Neural cell (in vitro differentiated cells): ENCODE data around the gene AIMP1. TPM values are rescaled to one million over a fixed set of nuclear protein-coding genes. Genes with fewer than 3 reads are reported as not detected.

Experiments used
- H2AFZ ChIP-seq: fragments of 200-600, 300-800 bp; sonication (generic), shearing (Covaris generic); 2 replicates; pipeline ENCODE4 v1.6.0; 2014; ENCODE audit warnings: low read depth, mild to moderate bottlenecking, antibody characterized with exemption, low read length, moderate library complexity
- H3F3A ChIP-seq: fragments of 200-600 bp; shearing (Covaris generic); 2 replicates; pipeline ENCODE4 v1.6.1; 2016; ENCODE audit warnings: mild to moderate bottlenecking, moderate library complexity, mixed read lengths, antibody characterized with exemption, low read length; ENCODE audit not compliant: insufficient read depth, poor library complexity, severe bottlenecking
- H3K27ac ChIP-seq: fragments of 200-600, 300-800 bp; sonication (generic), shearing (Covaris generic); 2 replicates; pipeline ENCODE4 v1.5.1; 2014; ENCODE audit warnings: mild to moderate bottlenecking, low read length, moderate library complexity
- H3K27me3 ChIP-seq: fragments of 300-800, 200-600 bp; sonication (generic), shearing (Covaris generic); 2 replicates; pipeline ENCODE4 v1.6.0; 2014; ENCODE audit warnings: mild to moderate bottlenecking, low read depth, low read length, moderate library complexity; ENCODE audit not compliant: insufficient read depth
- H3K36me3 ChIP-seq: fragments of 300-800, 200-600 bp; sonication (generic), shearing (Covaris generic); 2 replicates; pipeline ENCODE4 v1.5.1; 2014; ENCODE audit warnings: mild to moderate bottlenecking, antibody characterized with exemption, low read length, moderate library complexity; ENCODE audit not compliant: insufficient read depth
- H3K4me2 ChIP-seq: fragments of 300-800, 200-600 bp; sonication (generic), shearing (Covaris generic); 2 replicates; pipeline ENCODE4 v1.6.0; 2014; ENCODE audit warnings: mild to moderate bottlenecking, low read length
- H3K4me3 ChIP-seq: fragments of 300-800, 200-600 bp; sonication (generic), shearing (Covaris generic); 2 replicates; pipeline ENCODE4 v1.5.1; 2014; ENCODE audit warnings: mild to moderate bottlenecking, low read length, moderate library complexity
- H3K79me2 ChIP-seq: fragments of 200-600 bp; shearing (Covaris generic); replicated peaks from 2 replicates; pipeline ENCODE4 v1.6.0; 2014; ENCODE audit warnings: mild to moderate bottlenecking, low read length, moderate library complexity; ENCODE audit not compliant: insufficient read depth
- H3K9ac ChIP-seq: fragments of 300-800, 200-600 bp; sonication (generic), shearing (Covaris generic); 2 replicates; pipeline ENCODE4 v1.6.1; 2016; ENCODE audit warnings: mild to moderate bottlenecking, low read length, mixed read lengths
- H3K9me2 ChIP-seq: fragments of 200-600 bp; shearing (Covaris generic); 2 replicates; pipeline ENCODE4 v1.6.1; 2016; ENCODE audit warnings: mild to moderate bottlenecking, low read length, mixed read lengths; ENCODE audit not compliant: insufficient read depth
- H3K9me3 ChIP-seq: fragments of 200-600, 300-800 bp; sonication (generic), shearing (Covaris generic); 2 replicates; pipeline ENCODE4 v1.6.1; 2016; ENCODE audit warnings: mild to moderate bottlenecking, mixed run types, low read length, moderate library complexity, mixed read lengths
- H4K20me1 ChIP-seq: fragments of 200-600 bp; shearing (Covaris generic); 2 replicates; pipeline ENCODE4 v1.6.1; 2016; ENCODE audit warnings: mild to moderate bottlenecking, mixed run types; ENCODE audit not compliant: insufficient read depth
- CTCF ChIP-seq: fragments of 450-650 bp; IDR thresholded peaks from 2 replicates; pipeline ENCODE4 v1.5.1; 2014; ENCODE audit warnings: antibody characterized with exemption, mild to moderate bottlenecking, moderate library complexity; ENCODE audit not compliant: poor library complexity, severe bottlenecking
- EP300 ChIP-seq: fragments of 450-650 bp; conservative IDR thresholded peaks from 2 replicates; pipeline ENCODE4 v1.6.1; 2014; ENCODE audit warnings: antibody characterized with exemption, mild to moderate bottlenecking, moderate library complexity; ENCODE audit not compliant: poor library complexity, severe bottlenecking
- EZH2 ChIP-seq: fragments of 200-600, 300-800 bp; shearing (Covaris generic), sonication (generic); IDR thresholded peaks from 2 replicates; pipeline ENCODE4 v1.6.1; 2014; ENCODE audit warnings: antibody characterized with exemption, low read length, borderline replicate concordance, mild to moderate bottlenecking; ENCODE audit not compliant: insufficient read depth, poor library complexity, severe bottlenecking
- MXI1 ChIP-seq: fragments of 450-650 bp; conservative IDR thresholded peaks from 2 replicates; pipeline ENCODE4 v1.6.1; 2014; ENCODE audit warnings: antibody characterized with exemption, mild to moderate bottlenecking; ENCODE audit not compliant: poor library complexity, severe bottlenecking
- POLR2AphosphoS5 ChIP-seq: IDR thresholded peaks from 2 replicates; pipeline ENCODE4 v1.6.1; 2012
- RAD21 ChIP-seq: fragments of 450-650 bp; conservative IDR thresholded peaks from 2 replicates; pipeline ENCODE4 v1.6.1; 2014; ENCODE audit warnings: antibody characterized with exemption, mild to moderate bottlenecking, moderate library complexity
- REST ChIP-seq: IDR thresholded peaks from 2 replicates; pipeline ENCODE4 v1.6.1; 2012; ENCODE audit warnings: borderline replicate concordance
- SMC3 ChIP-seq: fragments of 450-650 bp; conservative IDR thresholded peaks from 2 replicates; pipeline ENCODE4 v1.6.1; 2014; ENCODE audit warnings: antibody characterized with exemption, mild to moderate bottlenecking, moderate library complexity; ENCODE audit not compliant: poor library complexity
- TAF1 ChIP-seq: IDR thresholded peaks from 2 replicates; pipeline ENCODE4 v1.6.1; 2012; ENCODE audit warnings: low read depth
- polyA plus RNA-seq: library from polyadenylated mRNA; depleted of rRNA; stranded (reverse); fragments of >200 nt; gene quantifications from 2 replicates; pipeline ENCODE4 v1.2.3, GENCODE V29; 2014

AIMP1 gene
- polyA plus RNA-seq, 1 donor from 2014 or later: 46.5 TPM

- H4K20me1 ChIP-seq: no peaks in the 10 kb centered on the region
- H3K9me2 ChIP-seq: no peaks in the 10 kb centered on the region
- no peak overlapping the region for H3K27ac ChIP-seq
- no peak overlapping the region for H3K9ac ChIP-seq
- no peaks in the 10 kb centered on the region for H3K79me2 ChIP-seq
- no peak overlapping the region for H3K4me2 ChIP-seq
- TF ChIP-seq CTCF (no peak), TAF1 (no peak), RAD21 (no peak), EZH2 (no peak), REST (no peak), MXI1 (no peak), POLR2AphosphoS5 (no peak), SMC3 (no peak), EP300 (no peak)
- H2AFZ ChIP-seq: peak overlapping the region; percentile 3
- H3K36me3 ChIP-seq: no peaks in the 10 kb centered on the region
- H3K4me3 ChIP-seq: no peak overlapping the region
- no peaks in the 10 kb centered on the region for H3F3A ChIP-seq
- H3K9me3 ChIP-seq: no peaks in the 10 kb centered on the region
- H3K27me3 ChIP-seq: no peaks in the 10 kb centered on the region
Observed at GRCh38 chr4:106364282-106364681, 47.9 kb downstream of the AIMP1 start.

- Histone ChIP-seq H3K4me2 (no peak overlapping the region), H3K36me3 (no peaks in the 10 kb centered on the region), H3K27ac (no peak overlapping the region), H3K4me3 (no peak overlapping the region), H3K27me3 (no peaks in the 10 kb centered on the region), H3F3A (no peaks in the 10 kb centered on the region), H3K79me2 (no peaks in the 10 kb centered on the region), H2AFZ (no peak overlapping the region), H4K20me1 (no peaks in the 10 kb centered on the region), H3K9ac (no peak overlapping the region), H3K9me3 (no peaks in the 10 kb centered on the region), H3K9me2 (no peaks in the 10 kb centered on the region)
- TF ChIP-seq RAD21: no peak
- no peak for TF ChIP-seq SMC3
- TF ChIP-seq TAF1: no peak
- no peak for TF ChIP-seq REST
- no peak for TF ChIP-seq CTCF
- TF ChIP-seq MXI1: no peak
- TF ChIP-seq POLR2AphosphoS5: no peak
Observed at GRCh38 chr4:106365613-106366012, 49.3 kb downstream of the AIMP1 start.
